ENCODE data around the gene CD300A.

CD300A gene

GRCh38 chr17:74466111-74466827 is at the start of gene CD300A:
TSS of gene CD300A (plus strand) at chr17:74466634. CDS start at chr17:74466704, 70 bp downstream.
- DNase-seq, result no peak
- Histone ChIP-seq H3K4me3 (ENCODE audit: low read depth, low read length) (no peak within 1 kb of the TSS), H3K36me3 (no peaks in the 10 kb centered on the region), H3K27ac (no peak within 1 kb of the TSS), H3K9me3 (ENCODE audit: severe bottlenecking) (no peaks in the 10 kb centered on the region), H3K27me3 (ENCODE audit: insufficient read depth, low read depth, severe bottlenecking) (no peaks in the 10 kb centered on the region)
- no peak for TF ChIP-seq CTCF (IDR thresholded peaks at IDR 0.05; ENCODE audit: low read depth, low read length)

- no peaks in the 10 kb centered on the region for H3K9me3 ChIP-seq (ENCODE audit: severe bottlenecking)
- no peak for TF ChIP-seq CTCF (IDR thresholded peaks at IDR 0.05; ENCODE audit: low read depth, low read length)
- H3K36me3 ChIP-seq, result no peaks in the 10 kb centered on the region
- H3K4me3 ChIP-seq (ENCODE audit: low read depth, low read length), result no peak overlapping the region
- DNase-seq, result peak; percentile 74
- no peaks in the 10 kb centered on the region for H3K27me3 ChIP-seq (ENCODE audit: insufficient read depth, low read depth, severe bottlenecking)
- peak overlapping the region; percentile 5; the same call in 1 of the 2 replicates for H3K27ac ChIP-seq
Measured at GRCh38 chr17:74417178-74418045, 49.0 kb upstream of the CD300A start.

- Histone ChIP-seq H3K9me3 (ENCODE audit: severe bottlenecking) (no peaks in the 10 kb centered on the region), H3K36me3 (no peaks in the 10 kb centered on the region), H3K27me3 (ENCODE audit: insufficient read depth, low read depth, severe bottlenecking) (no peaks in the 10 kb centered on the region), H3K4me3 (ENCODE audit: low read depth, low read length) (no peak overlapping the region), H3K27ac (no peak overlapping the region)
- TF ChIP-seq CTCF (IDR thresholded peaks at IDR 0.05; ENCODE audit: low read depth, low read length), result no peak
- no peak for DNase-seq
Measured at GRCh38 chr17:74419928-74420411, 46.5 kb upstream of the CD300A start.

- no peak for TF ChIP-seq CTCF (IDR thresholded peaks at IDR 0.05; ENCODE audit: low read depth, low read length)
- no peaks in the 10 kb centered on the region for H3K36me3 ChIP-seq
- no peak overlapping the region for H3K4me3 ChIP-seq (ENCODE audit: low read depth, low read length)
- no peaks in the 10 kb centered on the region for H3K9me3 ChIP-seq (ENCODE audit: severe bottlenecking)
- DNase-seq, result no peak
- H3K27ac ChIP-seq, result no peak overlapping the region
- no peaks in the 10 kb centered on the region for H3K27me3 ChIP-seq (ENCODE audit: insufficient read depth, low read depth, severe bottlenecking)
Measured at GRCh38 chr17:74424117-74424516, 42.3 kb upstream of the CD300A start.

GRCh38 chr17:74424657-74425056 is 41.8 kb upstream of the CD300A start:
- Histone ChIP-seq H3K27me3 (ENCODE audit: insufficient read depth, low read depth, severe bottlenecking) (no peaks in the 10 kb centered on the region), H3K9me3 (ENCODE audit: severe bottlenecking) (no peaks in the 10 kb centered on the region), H3K4me3 (ENCODE audit: low read depth, low read length) (no peak overlapping the region), H3K27ac (no peak overlapping the region), H3K36me3 (no peaks in the 10 kb centered on the region)
- no peak for DNase-seq
- no peak for TF ChIP-seq CTCF (IDR thresholded peaks at IDR 0.05; ENCODE audit: low read depth, low read length)
